Measurements from ENCODE around the gene HEG1.
A peak's percentile ranks its signal among the peaks of the same experiment; 100 is the strongest.

HEG1 gene

GRCh38 chr3:124952282-124952855, 103.4 kb downstream of the HEG1 start:
- no peak for DNase-seq (ENCODE audit: low read depth, low spot score)

- DNase-seq (ENCODE audit: low read depth, low spot score), result no peak
These were observed 104.1 kb downstream of the HEG1 start for GRCh38 chr3:124951511-124952281.

GRCh38 chr3:124950026-124950425, 105.8 kb downstream of the HEG1 start:
- no peak for DNase-seq (ENCODE audit: low read depth, low spot score)

- DNase-seq (ENCODE audit: low read depth, low spot score), result no peak
These were observed 113.2 kb downstream of the HEG1 start for GRCh38 chr3:124942613-124943012.

GRCh38 chr3:124941771-124942170, 114.0 kb downstream of the HEG1 start:
- DNase-seq (ENCODE audit: low read depth, low spot score), result no peak

GRCh38 chr3:124939661-124940060, 116.1 kb downstream of the HEG1 start:
- DNase-seq (ENCODE audit: low read depth, low spot score), result no peak

- DNase-seq (ENCODE audit: low read depth, low spot score), result no peak
These were observed 116.9 kb downstream of the HEG1 start for GRCh38 chr3:124938896-124939295.

GRCh38 chr3:124937049-124937448, 118.7 kb downstream of the HEG1 start:
- DNase-seq (ENCODE audit: low read depth, low spot score), result no peak

- no peak for DNase-seq (ENCODE audit: low read depth, low spot score)
These were observed 119.8 kb downstream of the HEG1 start for GRCh38 chr3:124935794-124936542.

- no peak for DNase-seq (ENCODE audit: low read depth, low spot score)
These were observed 120.5 kb downstream of the HEG1 start for GRCh38 chr3:124935264-124935663.

- DNase-seq (ENCODE audit: low read depth, low spot score), result no peak
These were observed 121.2 kb downstream of the HEG1 start, which contains the start of gene MUC13 for GRCh38 chr3:124934577-124934976. Gene MUC13, minus strand, starts transcription at chr3:124934751. Its CDS starts 39 bp downstream, at chr3:124934712.

GRCh38 chr3:124928333-124929202, 127.2 kb downstream of the HEG1 start:
- peak; percentile 20 for DNase-seq (ENCODE audit: low read depth, low spot score)

- no peak for DNase-seq (ENCODE audit: low read depth, low spot score)
These were observed 128.2 kb downstream of the HEG1 start for GRCh38 chr3:124927574-124928045.

GRCh38 chr3:124926426-124927101, 129.2 kb downstream of the HEG1 start:
- DNase-seq (ENCODE audit: low read depth, low spot score), result no peak

GRCh38 chr3:124924741-124925140, 131.1 kb downstream of the HEG1 start:
- DNase-seq (ENCODE audit: low read depth, low spot score), result no peak

- DNase-seq (ENCODE audit: low read depth, low spot score), result no peak
These were observed 132.0 kb downstream of the HEG1 start for GRCh38 chr3:124923833-124924232.

GRCh38 chr3:124920718-124921117, 135.1 kb downstream of the HEG1 start:
- no peak for DNase-seq (ENCODE audit: low read depth, low spot score)

- DNase-seq (ENCODE audit: low read depth, low spot score), result no peak
These were observed 136.0 kb downstream of the HEG1 start for GRCh38 chr3:124919756-124920155.

- DNase-seq (ENCODE audit: low read depth, low spot score), result no peak
These were observed 137.3 kb downstream of the HEG1 start for GRCh38 chr3:124918524-124918923.

- no peak for DNase-seq (ENCODE audit: low read depth, low spot score)
These were observed 138.9 kb downstream of the HEG1 start for GRCh38 chr3:124916837-124917409.
